22Rv1 (cell line): ENCODE measurements around the gene PDZRN3.

Experiments used
- ZFX ChIP-seq: fragments of 450-650 bp; IDR thresholded peaks from 2 replicates; pipeline ENCODE4 v1.6.1; 2017; ENCODE audit warnings: antibody characterized with exemption, borderline replicate concordance
- TF ChIP-seq, protein P1 (sequence below): fragments of 450-650 bp; IDR thresholded peaks from 2 replicates; pipeline ENCODE4 v1.5.1; 2017; ENCODE audit warnings: mild to moderate bottlenecking

DNA sequence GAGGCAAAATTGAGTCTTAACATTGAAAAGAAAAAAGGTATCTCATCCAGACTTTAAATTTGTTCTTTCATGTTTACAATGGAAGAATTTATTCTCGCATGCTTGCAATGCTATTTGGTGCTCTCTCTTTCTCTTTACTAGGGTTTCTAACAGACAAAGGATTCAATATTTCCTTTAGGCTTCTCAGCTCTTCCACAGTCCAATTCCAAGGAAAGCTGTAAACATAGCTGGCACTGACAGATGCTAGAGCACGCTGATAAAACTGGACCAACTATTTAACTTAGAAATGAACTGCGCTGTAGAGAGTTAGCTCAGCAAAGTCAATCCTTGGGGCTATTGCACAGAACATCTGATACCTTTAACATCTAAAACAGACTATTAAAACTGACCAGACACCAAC lies 81.3 kb downstream of the PDZRN3 start:
- TF ChIP-seq, protein P1, sequence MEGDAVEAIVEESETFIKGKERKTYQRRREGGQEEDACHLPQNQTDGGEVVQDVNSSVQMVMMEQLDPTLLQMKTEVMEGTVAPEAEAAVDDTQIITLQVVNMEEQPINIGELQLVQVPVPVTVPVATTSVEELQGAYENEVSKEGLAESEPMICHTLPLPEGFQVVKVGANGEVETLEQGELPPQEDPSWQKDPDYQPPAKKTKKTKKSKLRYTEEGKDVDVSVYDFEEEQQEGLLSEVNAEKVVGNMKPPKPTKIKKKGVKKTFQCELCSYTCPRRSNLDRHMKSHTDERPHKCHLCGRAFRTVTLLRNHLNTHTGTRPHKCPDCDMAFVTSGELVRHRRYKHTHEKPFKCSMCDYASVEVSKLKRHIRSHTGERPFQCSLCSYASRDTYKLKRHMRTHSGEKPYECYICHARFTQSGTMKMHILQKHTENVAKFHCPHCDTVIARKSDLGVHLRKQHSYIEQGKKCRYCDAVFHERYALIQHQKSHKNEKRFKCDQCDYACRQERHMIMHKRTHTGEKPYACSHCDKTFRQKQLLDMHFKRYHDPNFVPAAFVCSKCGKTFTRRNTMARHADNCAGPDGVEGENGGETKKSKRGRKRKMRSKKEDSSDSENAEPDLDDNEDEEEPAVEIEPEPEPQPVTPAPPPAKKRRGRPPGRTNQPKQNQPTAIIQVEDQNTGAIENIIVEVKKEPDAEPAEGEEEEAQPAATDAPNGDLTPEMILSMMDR = no peak
- no peak for TF ChIP-seq ZFX
